ENCODE measurements around the gene ADNP. TPM values are rescaled to one million over a fixed set of nuclear protein-coding genes. Genes with fewer than 3 reads are reported as not detected.

ADNP gene
- total and polyA plus RNA-seq, 2 of the 13 experiments (the other 11 are each of a cell fraction or from before 2014, with no cell fraction given) = 21.0 to 21.5 TPM

- no TSS peak for BruUV-seq (replicated peaks)
- Histone ChIP-seq H3K4me2 (ENCODE audit: low read depth, low read length) (no peak overlapping the region), H3K27ac (ENCODE audit: extremely low read length, insufficient read depth, low read length) (no peak overlapping the region), H3K9ac (ENCODE audit: insufficient read depth, low read depth, low read length) (no peak overlapping the region), H4K20me1 (ENCODE audit: insufficient read depth, low read length) (no peaks in the 10 kb centered on the region), H3K36me3 (replicated peaks in 1 of 2; ENCODE audit: control insufficient read depth in 1 of 2, insufficient read depth in 2 of 2, low read length in 2 of 2) (no peaks in the 10 kb centered on the region), H3K4me1 (ENCODE audit: insufficient read depth, low read length) (no peaks in the 10 kb centered on the region), H2AFZ (ENCODE audit: low read length) (no peak overlapping the region), H3K9me3 (ENCODE audit: low read length) (no peaks in the 10 kb centered on the region), H3K79me2 (ENCODE audit: insufficient read depth, low read length) (no peaks in the 10 kb centered on the region), H3K4me3 (replicated peaks in 1 of 3; ENCODE audit: insufficient read depth in 1 of 3, low read depth in 2 of 3, low read length in 3 of 3) (no peak overlapping the region), H3K27me3 (ENCODE audit: control insufficient read depth in 1 of 2, insufficient read depth in 2 of 2, low read length in 2 of 2) (peaks cover 7 to 50% of the 10 kb centered on the region in 2 experiments; a peak in 4 of 5 replicates)
- intact Hi-C loops (cut with micrococcal nuclease; ENCODE audit: unreplicated experiment) = no loop called here
- TF ChIP-seq CREBL2 (CRISPR knock-in tag; IDR thresholded peaks at IDR 0.05; ENCODE audit: borderline replicate concordance) (no peak), POGZ (CRISPR knock-in tag; IDR thresholded peaks at IDR 0.05) (no peak), JUNB (CRISPR knock-in tag; IDR thresholded peaks at IDR 0.05; ENCODE audit: borderline replicate concordance) (no peak), NR3C1 (CRISPR knock-in tag; IDR thresholded peaks at IDR 0.05) (no peak), TBP (CRISPR knock-in tag; IDR thresholded peaks at IDR 0.05) (no peak), ZFP36 (IDR thresholded peaks at IDR 0.05; ENCODE audit: borderline replicate concordance, low read depth, low read length, partially characterized antibody) (no peak), ZNF790 (CRISPR knock-in tag; IDR thresholded peaks at IDR 0.05; ENCODE audit: borderline replicate concordance) (no peak), ISX (CRISPR knock-in tag; conservative IDR thresholded peaks at IDR 0.05) (no peak), RBAK (CRISPR knock-in tag; IDR thresholded peaks at IDR 0.05) (no peak), ZGPAT (CRISPR knock-in tag; IDR thresholded peaks at IDR 0.05) (no peak), DZIP1 (CRISPR knock-in tag; IDR thresholded peaks at IDR 0.05) (no peak), ZEB1 (IDR thresholded peaks at IDR 0.05; ENCODE audit: insufficient replicate concordance, low read depth) (no peak)
- POLR2A ChIA-PET = interaction anchor here (3.2 kb wide), 1 partner anchor 12 kb away, joined by 16 read pairs; the partner anchor contains the start of genes DPM1 and MOCS3
- no peak for FAIRE-seq
- in situ Hi-C loops (cut with HindIII; ENCODE audit: extremely low pct_ligation_motif_present, low pct_unique_long_range_greater_than_20kb) = no loop called here
- WGBS (ENCODE audit: low lambda C conversion rate) = 44% methylated on average over 8 of the region's 8 CpGs
- CTCF ChIA-PET (ENCODE audit: low intra/inter-chr PET ratio, low total read pairs) = no interaction called here
- DNase-seq (ENCODE audit: low spot score) = no peak
- no peak; the same call in 2 of the 3 replicates for ATAC-seq
Measured at GRCh38 chr20:50969912-50970311, 38.7 kb upstream of the ADNP start.

All from HepG2 (cell line).